GM12864 (cell line): Measurements from ENCODE around the gene WASF2.
"Not testable (repeated sequence)": the region's sequence is repeated elsewhere in the genome, so short reads cannot be mapped to it uniquely, and the experiment has no call there.

Source experiments
- DNase-seq: peaks from one replicate; pipeline ENCODE4 v3.0.0-alpha.2; 2011; ENCODE audit warnings: low read depth
- H3K4me3 ChIP-seq: 2 replicates; pipeline ENCODE4 v1.5.1; 2011; ENCODE audit warnings: mild to moderate bottlenecking, low read depth, low read length, control low read depth
- TF ChIP-seq, protein P1 (sequence below): IDR thresholded peaks from 2 replicates; pipeline ENCODE4 v1.5.1; 2011; ENCODE audit warnings: low read depth, mild to moderate bottlenecking, moderate library complexity, low read length, control low read depth, inconsistent platforms; ENCODE audit errors: missing control alignments

Gene WASF2

DNA sequence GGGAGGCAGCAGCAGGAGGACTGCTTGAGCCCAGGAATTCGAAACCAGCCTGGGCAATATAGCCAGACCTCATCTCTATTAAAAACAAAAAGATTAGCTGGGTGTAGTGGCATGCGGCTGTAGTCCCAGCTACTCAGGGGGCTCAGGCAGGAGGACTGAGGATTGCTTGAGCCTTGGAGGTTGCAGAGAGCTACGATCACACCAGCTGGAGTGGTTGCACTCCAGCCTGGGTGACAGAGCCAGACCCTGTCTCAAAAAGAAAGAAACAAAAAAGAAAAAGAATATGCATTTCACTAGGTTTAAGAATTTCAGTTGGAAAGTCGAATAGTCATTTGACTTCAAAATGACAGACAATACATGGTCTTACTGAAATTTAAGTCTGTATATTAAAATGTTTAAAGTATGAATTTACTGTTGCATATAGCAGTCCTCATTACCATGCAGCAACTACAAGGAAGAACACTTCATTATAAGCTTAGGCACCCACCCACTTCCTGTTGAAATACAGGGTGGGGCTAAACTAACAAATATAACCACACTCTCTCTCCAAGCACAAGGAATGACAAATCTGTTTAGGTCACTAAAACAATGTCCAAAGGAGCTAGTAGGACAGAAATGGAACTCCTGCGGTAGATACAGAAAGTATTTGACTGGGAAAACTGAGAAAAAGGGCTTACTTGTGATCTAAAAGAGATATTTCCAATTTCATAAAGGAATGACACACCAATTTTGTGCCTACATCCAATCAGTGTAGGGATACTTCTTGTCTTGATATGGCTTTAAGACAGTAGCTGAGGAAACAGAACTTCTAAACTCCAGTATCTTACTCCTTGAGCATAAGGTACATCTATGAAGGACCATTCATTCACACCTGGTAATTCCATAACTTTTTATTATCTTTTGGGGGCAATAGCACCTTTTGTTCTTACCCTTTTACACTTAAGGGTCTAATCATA lies 53.5 kb downstream of the WASF2 start:
- H3K4me3 ChIP-seq, result peak overlapping the region; percentile 30
- DNase-seq, result no peak
- TF ChIP-seq, protein P1, sequence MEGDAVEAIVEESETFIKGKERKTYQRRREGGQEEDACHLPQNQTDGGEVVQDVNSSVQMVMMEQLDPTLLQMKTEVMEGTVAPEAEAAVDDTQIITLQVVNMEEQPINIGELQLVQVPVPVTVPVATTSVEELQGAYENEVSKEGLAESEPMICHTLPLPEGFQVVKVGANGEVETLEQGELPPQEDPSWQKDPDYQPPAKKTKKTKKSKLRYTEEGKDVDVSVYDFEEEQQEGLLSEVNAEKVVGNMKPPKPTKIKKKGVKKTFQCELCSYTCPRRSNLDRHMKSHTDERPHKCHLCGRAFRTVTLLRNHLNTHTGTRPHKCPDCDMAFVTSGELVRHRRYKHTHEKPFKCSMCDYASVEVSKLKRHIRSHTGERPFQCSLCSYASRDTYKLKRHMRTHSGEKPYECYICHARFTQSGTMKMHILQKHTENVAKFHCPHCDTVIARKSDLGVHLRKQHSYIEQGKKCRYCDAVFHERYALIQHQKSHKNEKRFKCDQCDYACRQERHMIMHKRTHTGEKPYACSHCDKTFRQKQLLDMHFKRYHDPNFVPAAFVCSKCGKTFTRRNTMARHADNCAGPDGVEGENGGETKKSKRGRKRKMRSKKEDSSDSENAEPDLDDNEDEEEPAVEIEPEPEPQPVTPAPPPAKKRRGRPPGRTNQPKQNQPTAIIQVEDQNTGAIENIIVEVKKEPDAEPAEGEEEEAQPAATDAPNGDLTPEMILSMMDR, result no peak

DNA sequence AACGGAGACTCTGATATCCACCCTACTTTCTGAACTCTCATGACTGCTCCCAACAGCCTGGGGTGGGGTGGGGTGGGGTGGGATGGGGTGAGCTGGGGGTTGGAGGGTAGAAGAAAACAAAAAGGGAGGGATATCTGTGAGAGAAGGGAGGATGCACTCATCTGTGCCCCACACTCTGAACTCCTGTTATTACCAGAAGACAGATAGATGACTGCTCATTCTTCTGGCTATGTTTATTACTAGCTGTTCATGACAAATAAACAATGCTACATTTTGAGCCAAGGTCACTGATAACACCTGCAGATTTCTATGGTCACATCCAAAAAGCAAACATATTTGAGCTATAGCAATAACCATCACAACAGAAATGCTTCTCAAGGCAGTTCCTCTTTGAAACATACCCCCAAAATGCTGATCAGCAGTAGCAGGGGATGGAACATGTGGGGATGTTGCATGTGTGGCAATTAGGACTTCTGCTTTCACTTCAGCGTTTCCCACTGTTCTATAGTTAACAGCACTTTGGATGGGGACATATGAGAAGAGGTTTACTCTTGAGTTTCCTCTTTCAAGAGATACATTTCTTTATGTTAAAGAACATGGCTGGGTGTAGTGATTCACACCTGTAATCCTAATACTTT lies 54.3 kb downstream of the WASF2 start:
- no peak for DNase-seq
- TF ChIP-seq, protein P1, result no peak
- peak overlapping the region; percentile 30; the same call in 1 of the 2 replicates for H3K4me3 ChIP-seq

DNA sequence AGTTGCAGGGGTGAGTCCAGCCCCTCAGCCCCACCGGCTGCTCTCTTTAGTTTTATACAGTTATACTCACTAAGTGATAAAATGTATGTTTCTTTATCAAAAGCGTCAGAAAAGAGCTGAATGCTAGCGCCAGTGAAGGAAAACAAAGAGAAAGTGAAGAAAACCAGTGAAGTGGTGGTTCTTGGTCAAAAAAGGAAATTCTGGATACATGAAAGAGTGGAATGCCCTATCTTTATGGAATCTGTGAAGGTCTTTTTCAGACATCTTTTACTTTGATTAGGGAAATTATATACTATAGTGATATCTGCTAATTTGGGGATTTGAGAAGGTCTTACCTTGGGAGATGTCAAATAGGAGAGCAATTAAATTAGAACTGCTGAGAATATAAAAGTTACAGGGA lies 56.3 kb downstream of the WASF2 start:
- H3K4me3 ChIP-seq, result no peak overlapping the region
- no peak for DNase-seq

DNA sequence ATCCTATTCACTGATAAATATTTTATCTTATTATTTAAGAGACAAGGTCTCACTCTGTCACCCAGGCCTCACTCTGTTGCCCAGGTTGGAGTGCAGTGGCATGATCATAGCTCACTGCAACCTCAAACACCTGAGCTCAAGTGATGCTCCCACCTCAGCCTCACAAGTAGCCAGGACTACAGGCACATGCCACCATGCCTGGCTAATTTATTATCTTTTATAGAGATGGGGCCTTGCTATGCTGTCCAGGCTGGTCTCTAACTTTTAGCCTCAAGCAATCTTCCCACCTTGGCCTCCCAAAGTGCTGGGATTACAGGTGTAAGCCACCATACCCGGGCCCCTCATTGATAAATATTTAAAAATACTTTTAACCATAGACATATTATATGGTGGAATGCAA lies 57.2 kb downstream of the WASF2 start:
- DNase-seq, H3K4me3 ChIP-seq: not testable (repeated sequence)

More for the DNA sequence above, 56.3 kb downstream of the WASF2 start:
- TF ChIP-seq, protein P1, result no peak

DNA sequence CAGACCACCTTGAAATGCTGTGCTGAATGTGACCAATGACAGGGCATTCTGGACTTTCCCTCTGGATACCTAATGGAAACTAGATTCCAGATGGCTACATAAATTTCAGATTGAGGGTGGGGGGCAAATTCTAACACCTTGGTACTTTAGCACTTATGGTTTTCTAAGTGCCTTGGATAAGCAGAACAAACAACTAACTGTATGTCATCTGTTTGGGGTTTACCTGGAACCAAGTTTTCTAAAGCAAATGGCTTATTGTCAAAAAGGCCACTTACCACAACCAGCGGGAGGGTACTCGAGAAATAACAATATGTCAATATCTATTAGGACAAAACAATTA lies 58.4 kb downstream of the WASF2 start:
- no peak overlapping the region for H3K4me3 ChIP-seq
- TF ChIP-seq, protein P1, result no peak
- no peak for DNase-seq

DNA sequence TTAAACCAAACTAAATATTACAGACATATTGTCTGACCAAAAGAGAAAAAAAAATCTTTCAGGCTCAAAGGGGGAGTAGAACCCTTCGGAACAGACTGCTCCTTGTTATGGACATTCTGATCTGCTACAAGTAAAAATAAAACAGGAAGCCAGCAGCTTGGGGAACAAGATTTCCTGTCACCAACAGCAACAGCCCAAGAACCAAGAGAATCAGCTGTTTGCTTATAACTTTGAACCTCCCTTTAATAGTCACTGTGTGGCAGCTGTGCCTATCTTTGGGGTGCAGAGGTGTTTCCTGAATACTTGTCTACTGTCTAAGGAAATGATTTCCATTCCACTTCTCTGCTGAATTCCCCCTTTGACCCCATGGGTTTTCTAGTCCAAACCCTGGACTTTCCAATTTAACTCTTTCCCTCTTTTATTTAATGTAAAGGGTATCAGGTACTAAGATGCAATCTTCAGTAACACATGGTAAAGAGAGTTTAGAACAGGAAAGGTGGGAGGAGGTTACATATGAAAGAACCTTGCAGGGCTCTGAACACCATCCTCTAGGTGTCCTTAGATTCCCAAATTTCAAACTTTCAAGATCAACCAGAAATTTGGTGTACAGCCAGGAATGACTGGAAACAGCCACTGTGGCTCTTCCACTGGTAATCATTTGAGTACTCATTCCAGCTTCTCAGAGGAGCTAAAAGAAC lies 58.9 kb downstream of the WASF2 start:
- no peak overlapping the region for H3K4me3 ChIP-seq
- TF ChIP-seq, protein P1, result no peak

DNA sequence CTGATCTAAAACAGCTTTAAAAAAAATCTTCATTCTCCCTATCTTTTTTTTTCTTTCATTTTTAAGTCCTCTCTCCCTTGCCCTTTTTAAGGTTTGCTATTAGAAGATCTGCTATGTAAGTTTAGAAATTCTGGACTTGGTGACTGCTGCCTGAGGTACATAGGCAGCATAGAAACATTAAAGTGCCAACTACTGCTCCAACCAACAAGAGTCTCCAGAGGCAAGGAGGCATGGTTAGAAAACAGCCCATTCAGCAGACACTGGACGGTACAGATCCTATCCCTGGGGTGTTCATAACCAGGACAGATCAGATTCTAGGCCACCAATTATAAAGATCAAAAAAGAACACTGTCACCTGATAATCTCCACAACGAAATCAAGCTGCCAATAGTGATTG lies 60.9 kb downstream of the WASF2 start:
- no peak for DNase-seq
- TF ChIP-seq, protein P1, result no peak
- no peak overlapping the region for H3K4me3 ChIP-seq

More for the DNA sequence above, 58.9 kb downstream of the WASF2 start:
- DNase-seq, result no peak
